Neural cell (in vitro differentiated cells): Measurements from ENCODE around the gene RETREG1. TPM values are rescaled to one million over a fixed set of nuclear protein-coding genes. Genes with fewer than 3 reads are reported as not detected.

Experiments
- H2AFZ ChIP-seq: fragments of 200-600, 300-800 bp; sonication (generic), shearing (Covaris generic); 2 replicates; pipeline ENCODE4 v1.6.0; 2014; ENCODE audit warnings: low read depth, mild to moderate bottlenecking, antibody characterized with exemption, low read length, moderate library complexity
- H3F3A ChIP-seq: fragments of 200-600 bp; shearing (Covaris generic); 2 replicates; pipeline ENCODE4 v1.6.1; 2016; ENCODE audit warnings: mild to moderate bottlenecking, moderate library complexity, mixed read lengths, antibody characterized with exemption, low read length; ENCODE audit not compliant: insufficient read depth, poor library complexity, severe bottlenecking
- H3K27ac ChIP-seq: fragments of 200-600, 300-800 bp; sonication (generic), shearing (Covaris generic); 2 replicates; pipeline ENCODE4 v1.5.1; 2014; ENCODE audit warnings: mild to moderate bottlenecking, low read length, moderate library complexity
- H3K27me3 ChIP-seq: fragments of 300-800, 200-600 bp; sonication (generic), shearing (Covaris generic); 2 replicates; pipeline ENCODE4 v1.6.0; 2014; ENCODE audit warnings: mild to moderate bottlenecking, low read depth, low read length, moderate library complexity; ENCODE audit not compliant: insufficient read depth
- H3K36me3 ChIP-seq: fragments of 300-800, 200-600 bp; sonication (generic), shearing (Covaris generic); 2 replicates; pipeline ENCODE4 v1.5.1; 2014; ENCODE audit warnings: mild to moderate bottlenecking, antibody characterized with exemption, low read length, moderate library complexity; ENCODE audit not compliant: insufficient read depth
- H3K4me2 ChIP-seq: fragments of 300-800, 200-600 bp; sonication (generic), shearing (Covaris generic); 2 replicates; pipeline ENCODE4 v1.6.0; 2014; ENCODE audit warnings: mild to moderate bottlenecking, low read length
- H3K4me3 ChIP-seq: fragments of 300-800, 200-600 bp; sonication (generic), shearing (Covaris generic); 2 replicates; pipeline ENCODE4 v1.5.1; 2014; ENCODE audit warnings: mild to moderate bottlenecking, low read length, moderate library complexity
- H3K79me2 ChIP-seq: fragments of 200-600 bp; shearing (Covaris generic); replicated peaks from 2 replicates; pipeline ENCODE4 v1.6.0; 2014; ENCODE audit warnings: mild to moderate bottlenecking, low read length, moderate library complexity; ENCODE audit not compliant: insufficient read depth
- H3K9ac ChIP-seq: fragments of 300-800, 200-600 bp; sonication (generic), shearing (Covaris generic); 2 replicates; pipeline ENCODE4 v1.6.1; 2016; ENCODE audit warnings: mild to moderate bottlenecking, low read length, mixed read lengths
- H3K9me2 ChIP-seq: fragments of 200-600 bp; shearing (Covaris generic); 2 replicates; pipeline ENCODE4 v1.6.1; 2016; ENCODE audit warnings: mild to moderate bottlenecking, low read length, mixed read lengths; ENCODE audit not compliant: insufficient read depth
- H3K9me3 ChIP-seq: fragments of 200-600, 300-800 bp; sonication (generic), shearing (Covaris generic); 2 replicates; pipeline ENCODE4 v1.6.1; 2016; ENCODE audit warnings: mild to moderate bottlenecking, mixed run types, low read length, moderate library complexity, mixed read lengths
- H4K20me1 ChIP-seq: fragments of 200-600 bp; shearing (Covaris generic); 2 replicates; pipeline ENCODE4 v1.6.1; 2016; ENCODE audit warnings: mild to moderate bottlenecking, mixed run types; ENCODE audit not compliant: insufficient read depth
- EP300 ChIP-seq: fragments of 450-650 bp; conservative IDR thresholded peaks from 2 replicates; pipeline ENCODE4 v1.6.1; 2014; ENCODE audit warnings: antibody characterized with exemption, mild to moderate bottlenecking, moderate library complexity; ENCODE audit not compliant: poor library complexity, severe bottlenecking
- EZH2 ChIP-seq: fragments of 200-600, 300-800 bp; shearing (Covaris generic), sonication (generic); IDR thresholded peaks from 2 replicates; pipeline ENCODE4 v1.6.1; 2014; ENCODE audit warnings: antibody characterized with exemption, low read length, borderline replicate concordance, mild to moderate bottlenecking; ENCODE audit not compliant: insufficient read depth, poor library complexity, severe bottlenecking
- MXI1 ChIP-seq: fragments of 450-650 bp; conservative IDR thresholded peaks from 2 replicates; pipeline ENCODE4 v1.6.1; 2014; ENCODE audit warnings: antibody characterized with exemption, mild to moderate bottlenecking; ENCODE audit not compliant: poor library complexity, severe bottlenecking
- POLR2AphosphoS5 ChIP-seq: IDR thresholded peaks from 2 replicates; pipeline ENCODE4 v1.6.1; 2012
- RAD21 ChIP-seq: fragments of 450-650 bp; conservative IDR thresholded peaks from 2 replicates; pipeline ENCODE4 v1.6.1; 2014; ENCODE audit warnings: antibody characterized with exemption, mild to moderate bottlenecking, moderate library complexity
- SMC3 ChIP-seq: fragments of 450-650 bp; conservative IDR thresholded peaks from 2 replicates; pipeline ENCODE4 v1.6.1; 2014; ENCODE audit warnings: antibody characterized with exemption, mild to moderate bottlenecking, moderate library complexity; ENCODE audit not compliant: poor library complexity
- TAF1 ChIP-seq: IDR thresholded peaks from 2 replicates; pipeline ENCODE4 v1.6.1; 2012; ENCODE audit warnings: low read depth
- polyA plus RNA-seq: library from polyadenylated mRNA; depleted of rRNA; stranded (reverse); fragments of >200 nt; gene quantifications from 2 replicates; pipeline ENCODE4 v1.2.3, GENCODE V29; 2014
- TF ChIP-seq, protein P1 (sequence below): IDR thresholded peaks from 2 replicates; pipeline ENCODE4 v1.6.1; 2012; ENCODE audit warnings: borderline replicate concordance
- TF ChIP-seq, protein P2 (sequence below): fragments of 450-650 bp; IDR thresholded peaks from 2 replicates; pipeline ENCODE4 v1.5.1; 2014; ENCODE audit warnings: antibody characterized with exemption, mild to moderate bottlenecking, moderate library complexity; ENCODE audit not compliant: poor library complexity, severe bottlenecking

Gene RETREG1
- polyA plus RNA-seq, 1 donor from 2014 or later: 25.4 TPM

DNA sequence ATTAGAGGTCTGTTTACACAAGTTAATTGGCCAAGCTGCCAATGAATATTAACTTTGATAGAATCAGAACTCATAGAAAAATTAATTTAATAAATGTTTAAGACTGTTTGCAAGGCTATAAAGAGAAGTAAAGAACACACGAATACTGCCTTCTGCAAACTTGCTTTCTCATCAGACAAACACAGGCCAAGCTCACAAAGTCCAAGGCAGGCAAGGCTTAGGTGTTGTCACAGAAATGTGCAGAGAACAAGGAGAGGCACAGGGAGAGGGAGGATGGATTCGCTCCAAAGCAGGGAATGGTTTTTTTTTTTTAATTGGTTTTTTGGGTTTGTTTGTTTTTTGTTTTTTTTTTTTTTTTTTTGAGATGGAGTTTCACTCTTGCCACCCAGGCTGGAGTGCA, 43.4 kb downstream of the RETREG1 start:
- no peaks in the 10 kb centered on the region for H3K36me3 ChIP-seq
- H3K9me2 ChIP-seq: no peaks in the 10 kb centered on the region
- H3K27ac ChIP-seq: no peak overlapping the region
- no peaks in the 10 kb centered on the region for H4K20me1 ChIP-seq
- H3K4me3 ChIP-seq: no peak overlapping the region
- no peak overlapping the region for H3K9ac ChIP-seq
- no peaks in the 10 kb centered on the region for H3K79me2 ChIP-seq
- H3F3A ChIP-seq: no peaks in the 10 kb centered on the region
- no peak for TF ChIP-seq EP300
- no peak for TF ChIP-seq SMC3
- no peak for TF ChIP-seq RAD21
- TF ChIP-seq MXI1: no peak
- no peak for TF ChIP-seq EZH2
- TF ChIP-seq, protein P1, sequence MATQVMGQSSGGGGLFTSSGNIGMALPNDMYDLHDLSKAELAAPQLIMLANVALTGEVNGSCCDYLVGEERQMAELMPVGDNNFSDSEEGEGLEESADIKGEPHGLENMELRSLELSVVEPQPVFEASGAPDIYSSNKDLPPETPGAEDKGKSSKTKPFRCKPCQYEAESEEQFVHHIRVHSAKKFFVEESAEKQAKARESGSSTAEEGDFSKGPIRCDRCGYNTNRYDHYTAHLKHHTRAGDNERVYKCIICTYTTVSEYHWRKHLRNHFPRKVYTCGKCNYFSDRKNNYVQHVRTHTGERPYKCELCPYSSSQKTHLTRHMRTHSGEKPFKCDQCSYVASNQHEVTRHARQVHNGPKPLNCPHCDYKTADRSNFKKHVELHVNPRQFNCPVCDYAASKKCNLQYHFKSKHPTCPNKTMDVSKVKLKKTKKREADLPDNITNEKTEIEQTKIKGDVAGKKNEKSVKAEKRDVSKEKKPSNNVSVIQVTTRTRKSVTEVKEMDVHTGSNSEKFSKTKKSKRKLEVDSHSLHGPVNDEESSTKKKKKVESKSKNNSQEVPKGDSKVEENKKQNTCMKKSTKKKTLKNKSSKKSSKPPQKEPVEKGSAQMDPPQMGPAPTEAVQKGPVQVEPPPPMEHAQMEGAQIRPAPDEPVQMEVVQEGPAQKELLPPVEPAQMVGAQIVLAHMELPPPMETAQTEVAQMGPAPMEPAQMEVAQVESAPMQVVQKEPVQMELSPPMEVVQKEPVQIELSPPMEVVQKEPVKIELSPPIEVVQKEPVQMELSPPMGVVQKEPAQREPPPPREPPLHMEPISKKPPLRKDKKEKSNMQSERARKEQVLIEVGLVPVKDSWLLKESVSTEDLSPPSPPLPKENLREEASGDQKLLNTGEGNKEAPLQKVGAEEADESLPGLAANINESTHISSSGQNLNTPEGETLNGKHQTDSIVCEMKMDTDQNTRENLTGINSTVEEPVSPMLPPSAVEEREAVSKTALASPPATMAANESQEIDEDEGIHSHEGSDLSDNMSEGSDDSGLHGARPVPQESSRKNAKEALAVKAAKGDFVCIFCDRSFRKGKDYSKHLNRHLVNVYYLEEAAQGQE: no peak
- TF ChIP-seq, protein P2, sequence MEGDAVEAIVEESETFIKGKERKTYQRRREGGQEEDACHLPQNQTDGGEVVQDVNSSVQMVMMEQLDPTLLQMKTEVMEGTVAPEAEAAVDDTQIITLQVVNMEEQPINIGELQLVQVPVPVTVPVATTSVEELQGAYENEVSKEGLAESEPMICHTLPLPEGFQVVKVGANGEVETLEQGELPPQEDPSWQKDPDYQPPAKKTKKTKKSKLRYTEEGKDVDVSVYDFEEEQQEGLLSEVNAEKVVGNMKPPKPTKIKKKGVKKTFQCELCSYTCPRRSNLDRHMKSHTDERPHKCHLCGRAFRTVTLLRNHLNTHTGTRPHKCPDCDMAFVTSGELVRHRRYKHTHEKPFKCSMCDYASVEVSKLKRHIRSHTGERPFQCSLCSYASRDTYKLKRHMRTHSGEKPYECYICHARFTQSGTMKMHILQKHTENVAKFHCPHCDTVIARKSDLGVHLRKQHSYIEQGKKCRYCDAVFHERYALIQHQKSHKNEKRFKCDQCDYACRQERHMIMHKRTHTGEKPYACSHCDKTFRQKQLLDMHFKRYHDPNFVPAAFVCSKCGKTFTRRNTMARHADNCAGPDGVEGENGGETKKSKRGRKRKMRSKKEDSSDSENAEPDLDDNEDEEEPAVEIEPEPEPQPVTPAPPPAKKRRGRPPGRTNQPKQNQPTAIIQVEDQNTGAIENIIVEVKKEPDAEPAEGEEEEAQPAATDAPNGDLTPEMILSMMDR: no peak
- TF ChIP-seq TAF1: no peak
- TF ChIP-seq POLR2AphosphoS5: no peak
- no peak overlapping the region for H3K4me2 ChIP-seq
- no peak overlapping the region for H2AFZ ChIP-seq
- H3K27me3 ChIP-seq: no peaks in the 10 kb centered on the region
- H3K9me3 ChIP-seq: no peaks in the 10 kb centered on the region

DNA sequence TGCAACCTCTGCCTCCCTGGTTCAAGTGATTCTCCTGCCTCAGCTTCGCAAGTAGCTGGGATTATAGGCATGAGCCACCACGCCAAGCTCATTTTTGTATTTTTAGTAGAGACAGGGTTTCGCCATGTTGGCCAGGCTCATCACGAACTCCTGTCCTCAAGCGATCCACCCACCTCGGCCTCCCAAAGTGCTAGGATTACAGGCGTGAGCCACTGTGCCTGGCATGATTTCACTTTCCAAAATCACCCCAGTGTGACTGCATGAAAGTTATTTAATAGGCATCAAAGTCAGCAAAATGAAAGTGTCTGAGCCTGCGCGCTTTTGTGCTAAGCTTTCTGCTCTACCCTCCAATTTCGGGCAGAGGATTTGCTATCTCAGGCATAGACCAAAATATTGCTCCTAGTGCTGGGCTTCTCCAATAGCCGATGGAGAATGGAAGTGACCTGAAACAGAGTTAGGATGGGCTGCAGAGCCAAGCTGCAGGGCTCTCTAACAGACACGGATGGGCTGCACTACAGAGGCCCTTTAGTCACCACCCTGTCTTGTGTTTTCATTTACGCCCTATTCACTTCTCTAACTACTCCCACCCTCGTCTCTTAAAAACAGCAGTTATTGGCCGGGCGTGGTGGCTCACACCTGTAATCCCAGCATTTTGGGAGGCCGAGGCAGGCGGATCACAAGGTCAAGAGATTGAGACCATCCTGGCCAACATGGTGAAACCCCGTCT, 44.3 kb downstream of the RETREG1 start:
- Histone ChIP-seq H3K9me2 (no peaks in the 10 kb centered on the region), H2AFZ (no peak overlapping the region), H3K36me3 (no peaks in the 10 kb centered on the region), H3K27ac (no peak overlapping the region), H3K9ac (no peak overlapping the region), H3K4me2 (no peak overlapping the region), H3F3A (no peaks in the 10 kb centered on the region), H3K79me2 (no peaks in the 10 kb centered on the region), H3K4me3 (no peak overlapping the region), H4K20me1 (no peaks in the 10 kb centered on the region), H3K27me3 (no peaks in the 10 kb centered on the region), H3K9me3 (no peaks in the 10 kb centered on the region)
- no peak for TF ChIP-seq SMC3
- no peak for TF ChIP-seq EZH2
- TF ChIP-seq EP300: no peak
- TF ChIP-seq MXI1: no peak
- TF ChIP-seq TAF1: no peak
- TF ChIP-seq RAD21: no peak
- no peak for TF ChIP-seq POLR2AphosphoS5
- TF ChIP-seq, protein P1: no peak
- TF ChIP-seq, protein P2: no peak
